Astrocyte (in vitro differentiated cells and primary cell): Measurements from ENCODE around the gene ACACA.

Experiments
- CTCF ChIP-seq: IDR thresholded peaks from 2 replicates; pipeline ENCODE4 v1.5.1; 2011; ENCODE audit warnings: low read depth, mild to moderate bottlenecking, inconsistent platforms, low read length, moderate library complexity; ENCODE audit not compliant: insufficient read depth
- EZH2 ChIP-seq: IDR thresholded peaks from 2 replicates; pipeline ENCODE4 v1.6.1; 2012; ENCODE audit warnings: mild to moderate bottlenecking, low read length, inconsistent platforms; ENCODE audit not compliant: insufficient read depth

GRCh38 chr17:37094391-37094790 is 312.2 kb downstream of the ACACA start:
- no peak for TF ChIP-seq CTCF
- TF ChIP-seq EZH2, result no peak
